PC-9 (cell line): ENCODE results near the gene RCBTB2.

Source experiments
- EZH2 ChIP-seq: fragments of 200-600 bp; sonication (generic); IDR thresholded peaks from 2 replicates; pipeline ENCODE4 v1.8.0; 2017; ENCODE audit warnings: antibody characterized with exemption, low read depth
- TF ChIP-seq, protein P1 (sequence below): fragments of 200-600 bp; sonication (generic); conservative IDR thresholded peaks from 2 replicates; pipeline ENCODE4 v1.6.1; 2017; ENCODE audit warnings: mixed run types, antibody characterized with exemption, mild to moderate bottlenecking, moderate library complexity

DNA sequence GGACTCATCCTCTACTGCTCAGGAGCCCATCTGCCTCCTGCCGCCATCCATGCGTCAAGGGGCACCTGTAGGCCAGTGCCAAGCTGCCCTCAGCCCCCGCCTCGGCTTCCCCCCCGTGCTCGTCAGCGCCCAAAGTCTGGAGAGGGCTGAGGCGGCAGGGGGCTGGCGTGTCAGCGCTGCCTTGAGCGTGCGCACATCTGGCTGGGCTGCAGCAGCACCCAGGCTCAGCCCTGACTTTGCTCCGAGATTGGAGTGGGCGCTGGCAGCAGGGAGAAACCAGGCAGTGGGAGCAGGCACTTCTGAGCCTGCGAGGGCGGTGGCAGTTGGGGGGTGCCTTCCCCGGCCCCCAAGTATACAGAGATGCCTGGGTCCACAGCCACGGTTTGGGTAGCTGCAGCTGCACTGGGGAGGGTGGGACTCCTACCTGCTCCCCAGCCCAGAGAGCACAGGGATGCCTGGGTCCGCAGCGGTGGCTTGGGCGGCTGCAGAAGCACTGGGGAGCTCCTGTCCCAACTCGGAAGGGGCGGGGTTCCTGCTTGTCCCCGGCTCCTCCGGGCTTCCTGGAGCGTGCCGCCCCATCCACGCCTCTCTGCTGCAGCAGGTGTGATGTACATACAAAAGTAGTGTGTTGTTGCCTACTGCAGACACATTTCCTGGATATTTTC, 75.2 kb downstream of the RCBTB2 start:
- TF ChIP-seq, protein P1, sequence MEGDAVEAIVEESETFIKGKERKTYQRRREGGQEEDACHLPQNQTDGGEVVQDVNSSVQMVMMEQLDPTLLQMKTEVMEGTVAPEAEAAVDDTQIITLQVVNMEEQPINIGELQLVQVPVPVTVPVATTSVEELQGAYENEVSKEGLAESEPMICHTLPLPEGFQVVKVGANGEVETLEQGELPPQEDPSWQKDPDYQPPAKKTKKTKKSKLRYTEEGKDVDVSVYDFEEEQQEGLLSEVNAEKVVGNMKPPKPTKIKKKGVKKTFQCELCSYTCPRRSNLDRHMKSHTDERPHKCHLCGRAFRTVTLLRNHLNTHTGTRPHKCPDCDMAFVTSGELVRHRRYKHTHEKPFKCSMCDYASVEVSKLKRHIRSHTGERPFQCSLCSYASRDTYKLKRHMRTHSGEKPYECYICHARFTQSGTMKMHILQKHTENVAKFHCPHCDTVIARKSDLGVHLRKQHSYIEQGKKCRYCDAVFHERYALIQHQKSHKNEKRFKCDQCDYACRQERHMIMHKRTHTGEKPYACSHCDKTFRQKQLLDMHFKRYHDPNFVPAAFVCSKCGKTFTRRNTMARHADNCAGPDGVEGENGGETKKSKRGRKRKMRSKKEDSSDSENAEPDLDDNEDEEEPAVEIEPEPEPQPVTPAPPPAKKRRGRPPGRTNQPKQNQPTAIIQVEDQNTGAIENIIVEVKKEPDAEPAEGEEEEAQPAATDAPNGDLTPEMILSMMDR: no peak
- no peak for TF ChIP-seq EZH2
